Ascending aorta (tissue), 2 donors: ENCODE results near the gene ACSM4. TPM values are rescaled to one million over a fixed set of nuclear protein-coding genes. Genes with fewer than 3 reads are reported as not detected.

ENCODE experiments used
- DNase-seq, 2 donors: peaks; one replicate each; pipeline ENCODE4 v3.0.0-alpha.2; 2019; ENCODE audit warnings: low spot score in 2 of 2
- H3K27ac ChIP-seq, 2 donors: fragments of 200-600 bp; sonication (generic); one replicate each; pipeline ENCODE4 v1.5.1; 2016 to 2017; ENCODE audit warnings: mild to moderate bottlenecking in 1 of 2
- H3K27me3 ChIP-seq: fragments of 200-600 bp; sonication (generic); one replicate; pipeline ENCODE4 v1.5.1; 2017
- H3K36me3 ChIP-seq, 2 donors: fragments of 200-600 bp; sonication (generic); one replicate each; pipeline ENCODE4 v1.5.1; 2016
- H3K4me1 ChIP-seq, 2 donors: fragments of 200-600 bp; sonication (generic); one replicate each; pipeline ENCODE4 v1.5.1; 2016 to 2017; ENCODE audit warnings: mild to moderate bottlenecking in 1 of 2
- H3K4me3 ChIP-seq, 2 donors: fragments of 200-600 bp; sonication (generic); one replicate each; pipeline ENCODE4 v1.5.1; 2016 to 2017; ENCODE audit warnings: mild to moderate bottlenecking in 1 of 2
- H3K9me3 ChIP-seq, 2 donors: fragments of 200-600 bp; sonication (generic); one replicate each; pipeline ENCODE4 v1.5.1; 2016
- CTCF ChIP-seq, 3 experiments: fragments of 200-600 bp in 2 of 3; fragments of 450-650 bp in 1 of 3; sonication (generic) in 2 of 3; IDR thresholded peaks; one replicate each; pipeline ENCODE4 v1.5.1; 2016 to 2019; ENCODE audit warnings: antibody characterized with exemption in 3 of 3, mild to moderate bottlenecking in 1 of 3, moderate library complexity in 1 of 3
- intact Hi-C: fragments of 100-400 bp; cut with DNase I; formaldehyde crosslinking; loops from one replicate; pipeline ENCODE4 v1.15.1; 2023
- total RNA-seq: library from RNA; depleted of rRNA; stranded (reverse); fragments of >200 nt; gene quantifications from one replicate; pipeline ENCODE4 v1.1.0, GENCODE V29; 2016

Gene ACSM4
- total RNA-seq, 1 donor from 2014 or later, result not detected

DNA sequence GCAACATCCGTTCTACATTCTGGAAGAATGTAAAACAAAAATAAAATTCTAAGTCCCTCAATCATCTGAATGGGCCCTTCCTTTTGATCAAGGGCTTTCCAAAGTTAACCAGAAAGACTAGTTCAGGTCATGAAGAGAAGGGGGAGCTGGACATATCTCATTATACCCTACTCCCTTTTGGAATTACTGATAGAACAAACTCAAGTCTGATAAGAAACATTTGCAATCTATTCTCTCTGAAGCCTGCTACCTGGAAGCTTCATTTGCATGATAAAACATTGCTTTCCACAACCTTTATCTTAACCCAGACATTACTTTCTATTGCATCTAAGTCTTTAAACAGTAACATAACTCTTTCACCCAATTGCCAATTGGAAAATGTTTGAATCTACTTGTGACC is 8.3 kb upstream of the ACSM4 start:
- Histone ChIP-seq H3K27me3 (no peaks in the 10 kb centered on the region), H3K9me3 (no peaks in the 10 kb centered on the region), H3K4me3 (no peak overlapping the region), H3K4me1 (no peaks in the 10 kb centered on the region), H3K27ac (no peak overlapping the region), H3K36me3 (no peaks in the 10 kb centered on the region)
- intact Hi-C loops, result no loop called here
- DNase-seq, result no peak
- TF ChIP-seq CTCF (IDR thresholded peaks at IDR 0.05), result no peak

GRCh38 chr12:7297865-7298264 is 6.0 kb upstream of the ACSM4 start:
- TF ChIP-seq CTCF (IDR thresholded peaks at IDR 0.05), result no peak
- Histone ChIP-seq H3K9me3 (no peaks in the 10 kb centered on the region), H3K27me3 (no peaks in the 10 kb centered on the region), H3K4me1 (no peaks in the 10 kb centered on the region), H3K27ac (no peak overlapping the region), H3K36me3 (no peaks in the 10 kb centered on the region), H3K4me3 (no peak overlapping the region)
- DNase-seq, result no peak
- intact Hi-C loops, result no loop called here

DNA sequence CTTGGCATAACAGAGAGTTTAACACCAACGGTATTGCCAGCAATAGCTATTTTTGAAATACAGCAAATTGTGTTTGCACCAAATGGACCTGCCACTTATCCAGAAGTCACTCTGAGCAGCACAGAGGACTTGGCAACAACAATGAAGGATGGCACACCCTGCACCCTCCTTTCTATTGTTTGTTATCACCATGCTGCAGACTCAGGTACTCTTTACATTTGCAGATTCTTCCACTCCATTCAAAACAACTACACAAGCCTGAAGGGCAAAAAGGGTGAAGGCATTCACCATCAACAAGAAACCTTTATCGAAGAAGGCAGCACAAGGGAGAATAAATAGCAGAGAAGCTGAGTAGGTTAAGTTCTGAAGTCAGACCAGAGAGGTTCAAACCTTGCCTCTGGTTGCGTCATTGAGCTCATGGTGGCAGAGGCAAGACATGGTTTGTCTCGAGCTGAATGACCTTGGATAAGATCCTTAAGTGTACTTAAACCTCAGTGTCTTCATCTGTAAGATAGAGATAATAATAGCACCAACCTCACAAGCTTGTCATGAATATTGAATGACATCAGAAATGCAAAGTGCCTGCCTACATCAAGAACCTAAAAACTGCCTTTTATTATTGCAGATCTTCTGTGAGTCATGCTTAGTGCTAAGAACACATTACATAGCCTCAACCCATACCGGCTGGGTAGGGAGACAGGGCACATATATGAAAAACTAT is 1.4 kb upstream of the ACSM4 start:
- H3K36me3 ChIP-seq, result no peaks in the 10 kb centered on the region
- no peak overlapping the region for H3K4me3 ChIP-seq
- no peaks in the 10 kb centered on the region for H3K27me3 ChIP-seq
- no peak for DNase-seq
- no peak overlapping the region for H3K27ac ChIP-seq
- TF ChIP-seq CTCF (IDR thresholded peaks at IDR 0.05), result no peak
- intact Hi-C loops, result no loop called here
- H3K4me1 ChIP-seq, result no peaks in the 10 kb centered on the region
- no peaks in the 10 kb centered on the region for H3K9me3 ChIP-seq

DNA sequence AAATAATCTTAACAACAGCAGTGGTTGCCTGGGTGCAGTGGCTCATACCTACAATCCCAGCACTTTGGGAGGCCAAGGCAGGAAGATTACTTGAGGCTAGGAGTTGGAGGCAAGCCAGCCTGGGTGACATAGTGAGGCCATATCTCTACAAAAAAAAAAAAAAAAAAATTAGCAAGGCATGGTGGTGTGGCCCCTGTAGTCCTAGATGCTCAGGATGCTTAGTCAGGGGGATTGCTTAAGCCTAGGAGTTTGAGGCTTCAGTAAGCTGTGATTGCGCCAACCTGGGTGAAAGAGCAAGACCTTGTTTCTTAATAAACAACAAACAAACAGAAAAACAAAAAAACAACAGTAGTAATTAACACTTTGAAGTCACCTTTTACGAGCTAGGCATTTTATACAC is 642 bp upstream of the ACSM4 start:
- intact Hi-C loops, result no loop called here
- Histone ChIP-seq H3K36me3 (no peaks in the 10 kb centered on the region), H3K27me3 (no peaks in the 10 kb centered on the region), H3K4me1 (no peaks in the 10 kb centered on the region), H3K9me3 (no peaks in the 10 kb centered on the region), H3K4me3 (no peak overlapping the region), H3K27ac (no peak overlapping the region)
- no peak for DNase-seq
- TF ChIP-seq CTCF (IDR thresholded peaks at IDR 0.05), result no peak

DNA sequence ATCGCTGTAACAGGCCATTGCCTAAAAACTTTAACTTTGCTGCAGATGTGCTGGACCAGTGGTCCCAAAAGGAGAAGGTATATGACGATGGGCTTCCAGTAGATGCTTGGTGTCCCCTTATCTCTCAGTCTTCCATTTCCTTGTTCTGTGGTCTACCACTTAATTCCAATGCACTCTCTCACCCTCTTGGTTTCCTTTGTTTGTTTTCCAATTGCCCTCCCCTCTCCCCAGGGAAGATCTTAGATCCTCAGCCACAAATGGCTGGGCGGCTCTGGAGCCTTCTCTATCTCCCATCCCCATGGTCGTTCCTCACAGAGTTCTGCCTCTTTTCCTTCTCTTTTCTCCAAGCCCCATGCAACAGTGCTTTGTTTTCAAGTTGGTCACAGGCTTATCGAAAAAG is 584 bp downstream of the ACSM4 start:
- no peaks in the 10 kb centered on the region for H3K4me1 ChIP-seq
- no peak for TF ChIP-seq CTCF (IDR thresholded peaks at IDR 0.05)
- H3K36me3 ChIP-seq, result no peaks in the 10 kb centered on the region
- intact Hi-C loops, result no loop called here
- H3K27me3 ChIP-seq, result no peaks in the 10 kb centered on the region
- H3K27ac ChIP-seq, result no peak overlapping the region
- no peak overlapping the region for H3K4me3 ChIP-seq
- no peak for DNase-seq
- H3K9me3 ChIP-seq, result no peaks in the 10 kb centered on the region

- H3K36me3 ChIP-seq, result no peaks in the 10 kb centered on the region
- intact Hi-C loops, result no loop called here
- H3K4me3 ChIP-seq, result no peak overlapping the region
Observed at GRCh38 chr12:7310070-7310469, 6.2 kb downstream of the ACSM4 start.

More at GRCh38 chr12:7310070-7310469, 6.2 kb downstream of the ACSM4 start:
- DNase-seq, result no peak
- no peak for TF ChIP-seq CTCF (IDR thresholded peaks at IDR 0.05)
- Histone ChIP-seq H3K27me3 (no peaks in the 10 kb centered on the region), H3K4me1 (no peaks in the 10 kb centered on the region), H3K9me3 (no peaks in the 10 kb centered on the region), H3K27ac (no peak overlapping the region)
